Measurements from ENCODE around the gene GRIA4. TPM values are rescaled to one million over a fixed set of nuclear protein-coding genes. Genes with fewer than 3 reads are reported as not detected.

Gene GRIA4
- total RNA-seq, 3 donors from 2014 or later (not counting 1 experiment from before 2014, with no cell fraction given): not detected

- Mint-ChIP-seq H3K4me1 (no peaks in the 10 kb centered on the region), H3K9me3 (peaks cover 6 to 15% of the 10 kb centered on the region in 2 donors), H3K36me3 (no peaks in the 10 kb centered on the region), H3K27me3 (ENCODE audit: low read depth in 2 of 2) (no peaks in the 10 kb centered on the region), H3K27ac (no peak overlapping the region), H3K4me3 (no peak overlapping the region)
- H3K4me1 ChIP-seq (ENCODE audit: control insufficient read depth, insufficient read depth, low read length): no peaks in the 10 kb centered on the region
- no peaks in the 10 kb centered on the region for H3K9me3 ChIP-seq (ENCODE audit: control insufficient read depth, insufficient read depth, low read length)
- no peak overlapping the region for H3K27ac ChIP-seq (ENCODE audit: low read length)
- TF ChIP-seq, protein P1, sequence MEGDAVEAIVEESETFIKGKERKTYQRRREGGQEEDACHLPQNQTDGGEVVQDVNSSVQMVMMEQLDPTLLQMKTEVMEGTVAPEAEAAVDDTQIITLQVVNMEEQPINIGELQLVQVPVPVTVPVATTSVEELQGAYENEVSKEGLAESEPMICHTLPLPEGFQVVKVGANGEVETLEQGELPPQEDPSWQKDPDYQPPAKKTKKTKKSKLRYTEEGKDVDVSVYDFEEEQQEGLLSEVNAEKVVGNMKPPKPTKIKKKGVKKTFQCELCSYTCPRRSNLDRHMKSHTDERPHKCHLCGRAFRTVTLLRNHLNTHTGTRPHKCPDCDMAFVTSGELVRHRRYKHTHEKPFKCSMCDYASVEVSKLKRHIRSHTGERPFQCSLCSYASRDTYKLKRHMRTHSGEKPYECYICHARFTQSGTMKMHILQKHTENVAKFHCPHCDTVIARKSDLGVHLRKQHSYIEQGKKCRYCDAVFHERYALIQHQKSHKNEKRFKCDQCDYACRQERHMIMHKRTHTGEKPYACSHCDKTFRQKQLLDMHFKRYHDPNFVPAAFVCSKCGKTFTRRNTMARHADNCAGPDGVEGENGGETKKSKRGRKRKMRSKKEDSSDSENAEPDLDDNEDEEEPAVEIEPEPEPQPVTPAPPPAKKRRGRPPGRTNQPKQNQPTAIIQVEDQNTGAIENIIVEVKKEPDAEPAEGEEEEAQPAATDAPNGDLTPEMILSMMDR (IDR thresholded peaks at IDR 0.05): no peak
- no peak for DNase-seq
- intact Hi-C loops (cut with micrococcal nuclease): no loop called here
- 100% methylated on average over 1 of the region's 3 CpGs for WGBS (ENCODE audit: insufficient coverage)
- no peak for ATAC-seq
- no peaks in the 10 kb centered on the region for H3K36me3 ChIP-seq (ENCODE audit: control insufficient read depth, insufficient read depth, low read length)
- H3K27me3 ChIP-seq (ENCODE audit: control insufficient read depth, insufficient read depth, low read length): no peaks in the 10 kb centered on the region
- H3K4me3 ChIP-seq (ENCODE audit: low read length): no peak overlapping the region
Measured at GRCh38 chr11:105723269-105723668, 113.4 kb downstream of the GRIA4 start.

DNA sequence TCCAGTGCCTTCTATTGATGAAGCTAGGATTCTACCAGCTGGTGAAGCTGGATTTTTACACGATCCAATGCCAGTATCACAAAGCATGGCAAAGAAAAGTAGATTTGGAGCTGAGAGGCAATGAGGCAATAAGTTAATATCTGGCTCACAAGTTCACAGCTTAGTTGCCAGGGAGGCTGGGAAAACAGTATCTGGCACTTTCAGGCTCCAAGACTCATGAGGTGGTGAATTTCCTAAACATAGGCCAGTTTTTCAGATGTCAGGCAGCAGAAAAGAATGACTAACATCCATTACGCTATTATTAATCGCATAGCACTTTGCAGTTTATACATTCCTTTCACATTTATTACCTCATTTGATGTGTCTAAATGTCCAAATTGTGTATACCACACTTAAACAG lies 122.7 kb downstream of the GRIA4 start:
- no peaks in the 10 kb centered on the region for H3K36me3 ChIP-seq (ENCODE audit: control insufficient read depth, insufficient read depth, low read length)
- Mint-ChIP-seq H3K27ac (no peak overlapping the region), H3K36me3 (no peaks in the 10 kb centered on the region), H3K9me3 (peaks cover 12 to 18% of the 10 kb centered on the region in 2 donors), H3K4me1 (no peaks in the 10 kb centered on the region), H3K4me3 (no peak overlapping the region), H3K27me3 (ENCODE audit: low read depth in 2 of 2) (no peaks in the 10 kb centered on the region)
- H3K4me1 ChIP-seq (ENCODE audit: control insufficient read depth, insufficient read depth, low read length): no peaks in the 10 kb centered on the region
- H3K4me3 ChIP-seq (ENCODE audit: low read length): no peak overlapping the region
- ATAC-seq: no peak
- TF ChIP-seq, protein P1 (IDR thresholded peaks at IDR 0.05): no peak
- H3K27me3 ChIP-seq (ENCODE audit: control insufficient read depth, insufficient read depth, low read length): no peaks in the 10 kb centered on the region
- H3K27ac ChIP-seq (ENCODE audit: low read length): no peak overlapping the region
- H3K9me3 ChIP-seq (ENCODE audit: control insufficient read depth, insufficient read depth, low read length): no peaks in the 10 kb centered on the region
- WGBS (ENCODE audit: insufficient coverage): 94% methylated on average over 3 of the region's 3 CpGs
- intact Hi-C loops (cut with micrococcal nuclease): no loop called here
- DNase-seq: no peak

GRCh38 chr11:105734426-105734825 lies 124.6 kb downstream of the GRIA4 start:
- Mint-ChIP-seq H3K4me3 (no peak overlapping the region), H3K4me1 (no peaks in the 10 kb centered on the region), H3K27ac (no peak overlapping the region), H3K27me3 (ENCODE audit: low read depth in 2 of 2) (no peaks in the 10 kb centered on the region), H3K36me3 (no peaks in the 10 kb centered on the region), H3K9me3 (peaks cover 8 to 11% of the 10 kb centered on the region in 2 donors)
- no peak overlapping the region for H3K4me3 ChIP-seq (ENCODE audit: low read length)
- intact Hi-C loops (cut with micrococcal nuclease): no loop called here
- DNase-seq (no peak), ATAC-seq (no peak)
- TF ChIP-seq, protein P1 (IDR thresholded peaks at IDR 0.05): no peak
- 83% methylated on average over 1 of the region's 1 CpG for WGBS (ENCODE audit: insufficient coverage)
- no peaks in the 10 kb centered on the region for H3K36me3 ChIP-seq (ENCODE audit: control insufficient read depth, insufficient read depth, low read length)
- H3K4me1 ChIP-seq (ENCODE audit: control insufficient read depth, insufficient read depth, low read length): no peaks in the 10 kb centered on the region
- no peaks in the 10 kb centered on the region for H3K9me3 ChIP-seq (ENCODE audit: control insufficient read depth, insufficient read depth, low read length)
- no peak overlapping the region for H3K27ac ChIP-seq (ENCODE audit: low read length)
- no peaks in the 10 kb centered on the region for H3K27me3 ChIP-seq (ENCODE audit: control insufficient read depth, insufficient read depth, low read length)

GRCh38 chr11:105738251-105738650 lies 128.4 kb downstream of the GRIA4 start:
- DNase-seq (no peak), ATAC-seq (no peak)
- H3K9me3 ChIP-seq (ENCODE audit: control insufficient read depth, insufficient read depth, low read length): no peaks in the 10 kb centered on the region
- Mint-ChIP-seq H3K27me3 (ENCODE audit: low read depth in 2 of 2) (no peaks in the 10 kb centered on the region), H3K9me3 (peaks cover 4 to 6% of the 10 kb centered on the region in 2 donors), H3K4me1 (no peaks in the 10 kb centered on the region), H3K27ac (no peak overlapping the region), H3K4me3 (no peak overlapping the region), H3K36me3 (no peaks in the 10 kb centered on the region)
- TF ChIP-seq, protein P1 (IDR thresholded peaks at IDR 0.05): no peak
- no CpG with 5 or more reads among the region's 1 CpG for WGBS (ENCODE audit: insufficient coverage)
- H3K27me3 ChIP-seq (ENCODE audit: control insufficient read depth, insufficient read depth, low read length): no peaks in the 10 kb centered on the region
- intact Hi-C loops (cut with micrococcal nuclease): no loop called here
- no peaks in the 10 kb centered on the region for H3K36me3 ChIP-seq (ENCODE audit: control insufficient read depth, insufficient read depth, low read length)
- H3K27ac ChIP-seq (ENCODE audit: low read length): no peak overlapping the region
- H3K4me3 ChIP-seq (ENCODE audit: low read length): no peak overlapping the region
- H3K4me1 ChIP-seq (ENCODE audit: control insufficient read depth, insufficient read depth, low read length): no peaks in the 10 kb centered on the region
